B cell (primary cell): ENCODE measurements around the gene CRYBA1. TPM values are rescaled to one million over a fixed set of nuclear protein-coding genes. Genes with fewer than 3 reads are reported as not detected.
"Not testable (repeated sequence)": the region's sequence is repeated elsewhere in the genome, so short reads cannot be mapped to it uniquely, and the experiment has no call there.

Source experiments
- ATAC-seq: fragments of 200-7000 bp; cut with Tn5 transposase; one replicate; pipeline ENCODE4 v1.10.0; 2021; ENCODE audit warnings: low read depth, mild to moderate bottlenecking, moderate number of reproducible peaks, moderate library complexity
- CTCF ChIA-PET: fragments of 350-600 bp; sonication (Branson Sonifier 250); formaldehyde crosslinking; loops from one replicate; lab custom pipeline; 2021; ENCODE audit warnings: antibody characterized with exemption, inconsistent platforms; lab: Charles Lee
- POLR2A ChIA-PET: fragments of 350-600 bp; sonication (Branson Sonifier 250); formaldehyde crosslinking; loops from one replicate; lab custom pipeline; 2021; ENCODE audit warnings: antibody characterized with exemption; lab: Charles Lee
- DNase-seq: peaks from one replicate; pipeline ENCODE4 v3.0.0; 2013
- H2AFZ ChIP-seq: 2 replicates; pipeline ENCODE4 v1.6.1; 2012; ENCODE audit warnings: mild to moderate bottlenecking, low read depth, low read length; ENCODE audit not compliant: insufficient read depth, poor library complexity, severe bottlenecking
- H3K27ac ChIP-seq, 2 donors: 1 replicate in 1 of 2; 2 replicates in 1 of 2; pipeline ENCODE4 v1.5.1; 2012 to 2013; ENCODE audit warnings: low read length in 2 of 2, mild to moderate bottlenecking in 2 of 2, moderate library complexity in 1 of 2
- H3K27me3 ChIP-seq, 4 experiments: fragments of 200-600 bp in 1 of 4; sonication (generic) in 1 of 4; replicated peaks in 1 of 4; 1 replicate in 2 of 4; 2 replicates in 2 of 4; pipeline versions ENCODE4 v1.6.1 to v1.7.0; 2013 to 2016; ENCODE audit warnings: low read length in 3 of 4, mild to moderate bottlenecking in 2 of 4, mixed read lengths in 1 of 4, moderate library complexity in 1 of 4; ENCODE audit not compliant: insufficient read depth in 4 of 4, control insufficient read depth in 3 of 4; ENCODE audit errors: control extremely low read depth in 1 of 4
- H3K36me3 ChIP-seq, 2 experiments: replicated peaks in 1 of 2; 1 replicate in 1 of 2; 2 replicates in 1 of 2; pipeline versions ENCODE4 v1.6.1 to v1.7.1; 2013; ENCODE audit warnings: low read length in 1 of 2; ENCODE audit not compliant: insufficient read depth in 2 of 2, control insufficient read depth in 1 of 2; ENCODE audit errors: control extremely low read depth in 1 of 2, extremely low read depth in 1 of 2
- H3K4me1 ChIP-seq, 2 donors: fragments of 200-600 bp in 1 of 2; sonication (generic) in 1 of 2; 1 replicate in 1 of 2; 2 replicates in 1 of 2; pipeline versions ENCODE4 v1.5.1 to v1.6.1; 2013 to 2017; ENCODE audit warnings: low read length in 2 of 2; ENCODE audit not compliant: control insufficient read depth in 2 of 2, insufficient read depth in 2 of 2
- H3K4me2 ChIP-seq: replicated peaks from 2 replicates; pipeline ENCODE3; 2012; ENCODE audit warnings: mild to moderate bottlenecking, low read depth, low read length; ENCODE audit not compliant: poor library complexity, severe bottlenecking
- H3K4me3 ChIP-seq, 5 experiments: fragments of 200-600 bp in 1 of 5; sonication (generic) in 1 of 5; 1 replicate in 3 of 5; 2 replicates in 2 of 5; pipeline versions ENCODE4 v1.5.1 to v1.7.0; 2011 to 2016; ENCODE audit warnings: low read length in 4 of 5, mild to moderate bottlenecking in 4 of 5, low read depth in 2 of 5, control low read depth in 1 of 5, moderate library complexity in 1 of 5; ENCODE audit not compliant: insufficient read depth in 1 of 5; ENCODE audit errors: control extremely low read depth in 1 of 5, extremely low read depth in 1 of 5
- H3K79me2 ChIP-seq: fragments of 200-600 bp; sonication (generic); one replicate; pipeline ENCODE4 v1.6.0; 2016; ENCODE audit warnings: low read length; ENCODE audit not compliant: control insufficient read depth, insufficient read depth
- H3K9ac ChIP-seq: fragments of 200-600 bp; sonication (generic); 2 replicates; pipeline ENCODE4 v1.6.1; 2017; ENCODE audit warnings: mild to moderate bottlenecking, low read length, moderate library complexity
- H3K9me3 ChIP-seq, 3 donors: one replicate each; pipeline versions ENCODE4 v1.6.1 to v1.7.1; 2013; ENCODE audit warnings: low read length in 2 of 3; ENCODE audit not compliant: control insufficient read depth in 2 of 3, insufficient read depth in 1 of 3; ENCODE audit errors: control extremely low read depth in 1 of 3
- H4K20me1 ChIP-seq: 2 replicates; pipeline ENCODE4 v1.6.0; 2012; ENCODE audit warnings: mild to moderate bottlenecking, low read length; ENCODE audit not compliant: insufficient read depth, control insufficient read depth, poor library complexity, severe bottlenecking
- H3K27ac Mint-ChIP-seq: one replicate; pipeline ENCODE4 v1.8.0; 2021; ENCODE audit warnings: mixed read lengths
- H3K27me3 Mint-ChIP-seq: one replicate; pipeline ENCODE4 v1.8.0; 2021; ENCODE audit warnings: mixed read lengths
- H3K4me1 Mint-ChIP-seq: one replicate; pipeline ENCODE4 v1.8.0; 2021; ENCODE audit warnings: mixed read lengths
- H3K4me3 Mint-ChIP-seq: one replicate; pipeline ENCODE4 v1.8.0; 2021; ENCODE audit warnings: mixed read lengths
- H3K9me3 Mint-ChIP-seq: one replicate; pipeline ENCODE4 v1.8.0; 2022; ENCODE audit warnings: mixed read lengths; ENCODE audit not compliant: insufficient read depth
- EZH2 ChIP-seq: IDR thresholded peaks from 2 replicates; pipeline ENCODE4 v1.6.1; 2012; ENCODE audit warnings: borderline replicate concordance, low read depth, mild to moderate bottlenecking, moderate library complexity, low read length; ENCODE audit not compliant: insufficient read depth, poor library complexity, severe bottlenecking
- WGBS: methylation state at CpG from one replicate; pipeline ENCODE4 v1.1.5; 2013; ENCODE audit warnings: missing lambda C conversion rate; ENCODE audit not compliant: insufficient coverage; 5-methylcytosine and 5-hydroxymethylcytosine counted together
- intact Hi-C: fragments of 100-400 bp; cut with micrococcal nuclease; formaldehyde crosslinking; loops from one replicate; pipeline ENCODE4 v1.10.0; 2022
- polyA plus RNA-seq: library from polyadenylated mRNA; depleted of rRNA; stranded (reverse); fragments of >200 nt; gene quantifications from 2 replicates; pipeline ENCODE4 v1.2.3, GENCODE V29; 2012
- total RNA-seq, 2 donors: library from RNA; stranded (reverse); fragments of 120-200 nt in 1 of 2; gene quantifications; 1 replicate in 1 of 2; 2 replicates in 1 of 2; pipeline versions ENCODE4 v1.2.3 to v1.2.4, GENCODE V29; 2013 to 2022
- TF ChIP-seq, protein P1 (sequence below): fragments of 200-600 bp; IDR thresholded peaks from one replicate; pipeline ENCODE4 v1.8.0; 2022; ENCODE audit warnings: antibody characterized with exemption, mild to moderate bottlenecking

Gene CRYBA1
- total and polyA plus RNA-seq, 2 donors (not counting 1 experiment from before 2014, with no cell fraction given) = not detected

DNA sequence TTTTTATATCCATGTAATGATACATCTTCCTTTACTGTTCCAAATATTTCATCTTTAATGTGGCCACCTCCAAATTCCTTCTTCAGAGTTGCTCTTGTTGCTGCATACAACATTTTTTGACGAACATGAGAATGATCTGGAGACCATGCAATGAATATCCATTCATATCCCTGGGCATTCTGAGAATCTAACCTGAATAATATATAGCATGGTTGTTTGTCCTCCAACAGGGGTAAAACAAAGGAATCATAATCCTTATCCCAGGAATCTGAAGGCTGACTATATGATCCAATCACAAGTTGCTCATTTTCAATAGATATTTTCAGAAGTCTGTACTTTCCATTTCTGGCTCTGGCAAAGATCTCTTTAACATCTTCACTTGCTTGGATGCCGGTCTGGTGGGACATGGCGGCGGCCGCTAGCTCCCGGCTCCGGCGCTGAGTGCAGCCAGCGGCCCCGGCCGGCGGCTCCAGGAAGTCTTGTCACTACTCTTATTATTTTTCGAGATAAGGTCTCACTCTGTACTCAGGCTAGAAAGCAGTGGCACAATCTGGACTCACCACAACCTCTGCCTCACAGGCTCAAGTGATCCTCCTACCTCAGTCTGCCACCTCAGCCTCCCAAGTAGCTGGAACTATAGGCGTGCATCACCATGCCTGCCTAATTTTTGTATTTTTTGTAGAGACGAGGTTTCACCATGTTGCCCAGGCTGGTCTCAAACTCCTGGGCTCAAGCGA, 42.4 kb upstream of the CRYBA1 start:
- H3K79me2 ChIP-seq, H3K36me3 ChIP-seq, H3K4me1 ChIP-seq, H3K27me3 ChIP-seq, H3K4me2 ChIP-seq, H3K27me3 Mint-ChIP-seq, H4K20me1 ChIP-seq, H3K27ac ChIP-seq, intact Hi-C loops, H3K4me1 Mint-ChIP-seq, H3K9ac ChIP-seq, H3K4me3 ChIP-seq, POLR2A ChIA-PET, H2AFZ ChIP-seq, H3K9me3 ChIP-seq, DNase-seq, H3K4me3 Mint-ChIP-seq, H3K9me3 Mint-ChIP-seq, H3K27ac Mint-ChIP-seq: not testable (repeated sequence)
- CTCF ChIA-PET = interaction anchor here (1.2 kb wide), 1 partner anchor 11 kb away, joined by 3 read pairs; no protein-coding TSS in a partner anchor
- ATAC-seq = peak; percentile 43
- WGBS = 70% methylated on average over 13 of the region's 16 CpGs

DNA sequence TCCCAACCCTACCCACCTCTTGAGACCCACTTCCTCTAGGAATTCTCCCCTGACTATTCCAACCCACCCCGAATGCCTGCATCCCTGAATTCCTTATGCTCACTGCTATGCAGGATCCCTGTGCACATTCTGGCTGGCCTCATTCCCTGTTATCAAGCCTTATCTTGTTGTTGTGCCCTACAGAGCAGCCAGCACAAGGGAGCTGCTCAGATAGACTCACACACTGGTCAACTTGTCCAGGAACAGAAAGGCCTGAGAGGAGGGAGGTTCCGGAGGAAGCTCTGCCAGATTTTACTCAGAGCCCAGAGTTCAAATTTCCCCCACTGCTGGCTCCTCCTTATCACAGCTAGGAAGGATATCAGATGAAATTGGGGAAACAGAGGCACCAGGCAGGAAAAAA, 41.6 kb upstream of the CRYBA1 start:
- H3K4me2 ChIP-seq = no peak overlapping the region
- Mint-ChIP-seq H3K27me3 (peaks cover 8% of the 10 kb centered on the region), H3K4me3 (no peak overlapping the region), H3K9me3 (no peaks in the 10 kb centered on the region), H3K27ac (no peak overlapping the region), H3K4me1 (peaks cover 3% of the 10 kb centered on the region)
- intact Hi-C loops = no loop called here
- POLR2A ChIA-PET = no interaction called here
- H2AFZ ChIP-seq = no peak overlapping the region
- H3K36me3 ChIP-seq = no peaks in the 10 kb centered on the region
- H3K27me3 ChIP-seq = peaks cover 0 to 3% (median 0%) of the 10 kb centered on the region in 4 experiments
- H3K9ac ChIP-seq = no peak overlapping the region
- H3K4me3 ChIP-seq = no peak overlapping the region
- H4K20me1 ChIP-seq = no peaks in the 10 kb centered on the region
- H3K9me3 ChIP-seq = no peaks in the 10 kb centered on the region
- no peak for DNase-seq
- no peak overlapping the region for H3K27ac ChIP-seq
- H3K4me1 ChIP-seq = no peaks in the 10 kb centered on the region
- CTCF ChIA-PET = no interaction called here
- ATAC-seq = no peak
- TF ChIP-seq, protein P1, sequence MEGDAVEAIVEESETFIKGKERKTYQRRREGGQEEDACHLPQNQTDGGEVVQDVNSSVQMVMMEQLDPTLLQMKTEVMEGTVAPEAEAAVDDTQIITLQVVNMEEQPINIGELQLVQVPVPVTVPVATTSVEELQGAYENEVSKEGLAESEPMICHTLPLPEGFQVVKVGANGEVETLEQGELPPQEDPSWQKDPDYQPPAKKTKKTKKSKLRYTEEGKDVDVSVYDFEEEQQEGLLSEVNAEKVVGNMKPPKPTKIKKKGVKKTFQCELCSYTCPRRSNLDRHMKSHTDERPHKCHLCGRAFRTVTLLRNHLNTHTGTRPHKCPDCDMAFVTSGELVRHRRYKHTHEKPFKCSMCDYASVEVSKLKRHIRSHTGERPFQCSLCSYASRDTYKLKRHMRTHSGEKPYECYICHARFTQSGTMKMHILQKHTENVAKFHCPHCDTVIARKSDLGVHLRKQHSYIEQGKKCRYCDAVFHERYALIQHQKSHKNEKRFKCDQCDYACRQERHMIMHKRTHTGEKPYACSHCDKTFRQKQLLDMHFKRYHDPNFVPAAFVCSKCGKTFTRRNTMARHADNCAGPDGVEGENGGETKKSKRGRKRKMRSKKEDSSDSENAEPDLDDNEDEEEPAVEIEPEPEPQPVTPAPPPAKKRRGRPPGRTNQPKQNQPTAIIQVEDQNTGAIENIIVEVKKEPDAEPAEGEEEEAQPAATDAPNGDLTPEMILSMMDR = no peak
- no peak for TF ChIP-seq EZH2
- no peaks in the 10 kb centered on the region for H3K79me2 ChIP-seq
- 100% methylated on average over 1 of the region's 2 CpGs for WGBS
